ENCODE results near the gene NUBPL.

The NUBPL gene

GRCh38 chr14:31590206-31590605, 29.0 kb downstream of the NUBPL start:
- no peak for TF ChIP-seq CTCF (IDR thresholded peaks at IDR 0.05)
- H3K4me3 ChIP-seq, result no peak overlapping the region
- no peaks in the 10 kb centered on the region for H3K9me3 ChIP-seq
- H3K27ac ChIP-seq, result no peak overlapping the region
- H3K4me1 ChIP-seq, result no peaks in the 10 kb centered on the region
- DNase-seq, result no peak
- intact Hi-C loops (cut with DNase I; ENCODE audit: low total_unique reads), result no loop called here
- H3K27me3 ChIP-seq, result no peaks in the 10 kb centered on the region
- no peaks in the 10 kb centered on the region for H3K36me3 ChIP-seq

GRCh38 chr14:31592122-31592521, 30.9 kb downstream of the NUBPL start:
- H3K27ac ChIP-seq, result no peak overlapping the region
- no peak for DNase-seq
- H3K4me3 ChIP-seq, result no peak overlapping the region
- TF ChIP-seq CTCF (IDR thresholded peaks at IDR 0.05), result no peak
- no peaks in the 10 kb centered on the region for H3K36me3 ChIP-seq
- intact Hi-C loops (cut with DNase I; ENCODE audit: low total_unique reads), result no loop called here
- H3K9me3 ChIP-seq, result no peaks in the 10 kb centered on the region
- peaks cover 0 to 6% (median 0%) of the 10 kb centered on the region in 4 donors for H3K4me1 ChIP-seq
- H3K27me3 ChIP-seq, result no peaks in the 10 kb centered on the region

GRCh38 chr14:31592631-31593030, 31.4 kb downstream of the NUBPL start:
- intact Hi-C loops (cut with DNase I; ENCODE audit: low total_unique reads), result no loop called here
- H3K4me3 ChIP-seq, result no peak overlapping the region
- no peaks in the 10 kb centered on the region for H3K36me3 ChIP-seq
- no peak for DNase-seq
- H3K4me1 ChIP-seq, result peaks cover 0 to 6% (median 0%) of the 10 kb centered on the region in 4 donors
- no peaks in the 10 kb centered on the region for H3K27me3 ChIP-seq
- no peak for TF ChIP-seq CTCF (IDR thresholded peaks at IDR 0.05)
- no peaks in the 10 kb centered on the region for H3K9me3 ChIP-seq
- H3K27ac ChIP-seq, result no peak overlapping the region

GRCh38 chr14:31596342-31597095, 35.3 kb downstream of the NUBPL start:
- Histone ChIP-seq H3K36me3 (peaks cover 4 to 15% (median 7%) of the 10 kb centered on the region in 3 donors), H3K27ac (no peak overlapping the region), H3K27me3 (no peaks in the 10 kb centered on the region), H3K4me3 (no peak overlapping the region), H3K9me3 (no peaks in the 10 kb centered on the region), H3K4me1 (peaks cover 0 to 6% (median 0%) of the 10 kb centered on the region in 4 donors)
- no peak for TF ChIP-seq CTCF (IDR thresholded peaks at IDR 0.05)
- DNase-seq, result no peak
- intact Hi-C loops (cut with DNase I; ENCODE audit: low total_unique reads), result no loop called here

GRCh38 chr14:31605702-31606101, 44.5 kb downstream of the NUBPL start:
- no peak for DNase-seq
- Histone ChIP-seq H3K27me3 (no peaks in the 10 kb centered on the region), H3K9me3 (no peaks in the 10 kb centered on the region), H3K27ac (no peak overlapping the region), H3K4me1 (no peaks in the 10 kb centered on the region), H3K4me3 (no peak overlapping the region), H3K36me3 (peaks cover 0 to 8% (median 6%) of the 10 kb centered on the region in 3 donors)
- TF ChIP-seq CTCF (IDR thresholded peaks at IDR 0.05), result no peak
- intact Hi-C loops (cut with DNase I; ENCODE audit: low total_unique reads), result no loop called here
